K562 (cell line): Measurements from ENCODE around the gene NKX2-2. TPM values are rescaled to one million over a fixed set of nuclear protein-coding genes. Genes with fewer than 3 reads are reported as not detected.

Source experiments
- ATAC-seq: fragments of 200-7000 bp; cut with Tn5 transposase; 3 replicates; pipeline ENCODE4 v1.9.1; 2020; ENCODE audit warnings: moderate library complexity
- BruUV-seq: library from RNA; stranded (reverse); fragments of 400-500 nt; replicated peaks from 2 replicates; lab custom pipeline; 2021; lab: Mats Ljungman, UMichigan
- CTCF ChIA-PET: fragments of 300-600 bp; formaldehyde crosslinking; extraction: SDS; loops from one replicate; lab custom pipeline; 2021; ENCODE audit warnings: low intra/inter-chr PET ratio; lab: Yijun Ruan, JAX
- POLR2A ChIA-PET: fragments of 300-600, 350-650 bp; sonication (Branson Sonifier 250); formaldehyde crosslinking; extraction: SDS; loops from one replicate; lab custom pipeline; 2021; ENCODE audit warnings: antibody characterized with exemption, inconsistent platforms; lab: Yijun Ruan, JAX
- DNase-seq, 4 experiments: peaks; one replicate each; pipeline versions ENCODE4 v3.0.0 to v3.0.0-alpha.2; 2011 to 2018; ENCODE audit warnings: low spot score in 3 of 4, mixed read lengths in 3 of 4; ENCODE audit errors: extremely low read depth in 1 of 4
- FAIRE-seq: peaks from 2 replicates; lab custom pipeline; 2011; peaks lifted over from hg19 to GRCh38; lab: Jason Lieb, UNC
- H2AFZ ChIP-seq: 2 replicates; pipeline ENCODE4 v1.6.0; 2011; ENCODE audit warnings: low read depth, low read length, control low read depth, inconsistent platforms
- H3K27ac ChIP-seq: fragments of 200-600 bp; 3 replicates; pipeline ENCODE4 v1.8.0; 2011; ENCODE audit warnings: low read depth, mild to moderate bottlenecking, control low read depth, inconsistent platforms, low read length, moderate library complexity, mixed read lengths; ENCODE audit errors: extremely low read depth
- H3K27me3 ChIP-seq, 2 experiments: fragments of 300-600 bp in 1 of 2; 2 replicates in 1 of 2; 3 replicates in 1 of 2; pipeline versions ENCODE4 v1.6.0 to v1.8.0; 2011; ENCODE audit warnings: inconsistent platforms in 2 of 2, low read length in 2 of 2, mild to moderate bottlenecking in 1 of 2, mixed read lengths in 1 of 2, moderate library complexity in 1 of 2; ENCODE audit not compliant: control insufficient read depth in 2 of 2, insufficient read depth in 2 of 2
- H3K36me3 ChIP-seq: fragments of 300-600 bp; 3 replicates; pipeline ENCODE4 v1.8.0; 2011; ENCODE audit warnings: mild to moderate bottlenecking, low read length, inconsistent platforms; ENCODE audit not compliant: control insufficient read depth, insufficient read depth
- H3K4me1 ChIP-seq, 2 experiments: fragments of 200-600 bp in 1 of 2; replicated peaks in 1 of 2; 2 replicates in 1 of 2; 3 replicates in 1 of 2; pipeline versions ENCODE4 v1.5.1 to v1.8.0; 2011; ENCODE audit warnings: inconsistent platforms in 2 of 2, low read length in 2 of 2, mild to moderate bottlenecking in 1 of 2, mixed read lengths in 1 of 2, moderate library complexity in 1 of 2; ENCODE audit not compliant: control insufficient read depth in 2 of 2, insufficient read depth in 2 of 2
- H3K4me2 ChIP-seq: 2 replicates; pipeline ENCODE4 v1.6.1; 2011; ENCODE audit warnings: low read length, control low read depth, inconsistent platforms, mixed read lengths; ENCODE audit not compliant: insufficient read depth
- H3K4me3 ChIP-seq: fragments of 200-600 bp; sonication (generic), shearing (Covaris generic); 2 replicates; pipeline ENCODE4 v1.5.1; 2016; ENCODE audit warnings: control low read depth, inconsistent platforms
- H3K79me2 ChIP-seq: fragments of 200-600 bp; 3 replicates; pipeline ENCODE4 v1.8.0; 2011; ENCODE audit warnings: low read length, inconsistent platforms; ENCODE audit not compliant: control insufficient read depth, insufficient read depth
- H3K9ac ChIP-seq, 2 experiments: 2 replicates each; pipeline versions ENCODE4 v1.6.0 to v1.6.1; 2011; ENCODE audit warnings: low read depth in 2 of 2, low read length in 2 of 2, control low read depth in 1 of 2, inconsistent platforms in 1 of 2, mild to moderate bottlenecking in 1 of 2, mixed read lengths in 1 of 2; ENCODE audit not compliant: insufficient read depth in 1 of 2
- H3K9me1 ChIP-seq: one replicate; pipeline ENCODE4 v1.6.0; 2011; ENCODE audit warnings: inconsistent platforms, mild to moderate bottlenecking, low read length, moderate library complexity; ENCODE audit not compliant: control insufficient read depth, insufficient read depth
- H3K9me3 ChIP-seq: replicated peaks from 2 replicates; pipeline ENCODE4 v1.5.1; 2011; ENCODE audit warnings: low read depth, low read length, inconsistent platforms; ENCODE audit not compliant: control insufficient read depth, insufficient read depth
- H4K20me1 ChIP-seq: replicated peaks from 2 replicates; pipeline ENCODE4 v1.6.1; 2011; ENCODE audit warnings: low read length, inconsistent platforms, mixed read lengths; ENCODE audit not compliant: control insufficient read depth, insufficient read depth
- CEBPB ChIP-seq: fragments of 450-650 bp; IDR thresholded peaks from 2 replicates; pipeline ENCODE4 v1.6.1; 2016; ENCODE audit warnings: missing genetic modification characterization, missing compliant biosample characterization
- CSDE1 ChIP-seq, 2 experiments: fragments of 450-650 bp; IDR thresholded peaks; 2 replicates each; pipeline ENCODE4 v1.6.1; 2016; ENCODE audit warnings: mild to moderate bottlenecking in 1 of 2
- ELF2 ChIP-seq: fragments of 250-450 bp; sonication (Bioruptor Pico); IDR thresholded peaks from 2 replicates; pipeline ENCODE4 v1.5.0; 2021; ENCODE audit warnings: mild to moderate bottlenecking
- FOS ChIP-seq: IDR thresholded peaks from 3 replicates; pipeline ENCODE4 v1.6.1; 2011; ENCODE audit not compliant: insufficient read length; ENCODE audit errors: extremely low read depth
- GATA2 ChIP-seq: sonication (generic); formaldehyde crosslinking; IDR thresholded peaks from 2 replicates; pipeline ENCODE4 v1.4.0; 2020; ENCODE audit warnings: mild to moderate bottlenecking, missing genetic modification reagents
- MYBL2 ChIP-seq, 2 experiments: fragments of 450-650 bp in 1 of 2; sonication (generic) in 1 of 2; formaldehyde crosslinking in 1 of 2; IDR thresholded peaks; 2 replicates each; pipeline versions ENCODE4 v1.6.1 to v1.8.1; 2017 to 2022; ENCODE audit warnings: borderline replicate concordance in 1 of 2, inconsistent platforms in 1 of 2, low read depth in 1 of 2, mild to moderate bottlenecking in 1 of 2, missing genetic modification reagents in 1 of 2, moderate library complexity in 1 of 2
- NELFE ChIP-seq: IDR thresholded peaks from 2 replicates; pipeline ENCODE4 v1.6.1; 2011; ENCODE audit warnings: mild to moderate bottlenecking; ENCODE audit not compliant: insufficient read depth, insufficient read length
- U2AF1 ChIP-seq: fragments of 200-400 bp; formaldehyde crosslinking; optimal IDR thresholded peaks from 2 replicates; pipeline ENCODE3; 2017; ENCODE audit warnings: mild to moderate bottlenecking, low read depth, low read length, moderate library complexity
- YBX1 ChIP-seq: fragments of 450-650 bp; IDR thresholded peaks from 2 replicates; pipeline ENCODE4 v1.7.1; 2016; ENCODE audit warnings: mild to moderate bottlenecking
- ZNF347 ChIP-seq: fragments of 450-650 bp; formaldehyde crosslinking; IDR thresholded peaks from 2 replicates; pipeline ENCODE4 v1.4.0; 2020; ENCODE audit warnings: low read depth, mild to moderate bottlenecking, moderate library complexity
- ZNF398 ChIP-seq: fragments of 250-450 bp; sonication (Bioruptor Pico); IDR thresholded peaks from 2 replicates; pipeline ENCODE4 v1.8.0; 2021; ENCODE audit warnings: moderate library complexity, mild to moderate bottlenecking, inconsistent platforms
- ZNF551 ChIP-seq: fragments of 250-450 bp; sonication (Bioruptor Pico); IDR thresholded peaks from 2 replicates; pipeline ENCODE4 v1.5.0; 2021; ENCODE audit warnings: mild to moderate bottlenecking, moderate library complexity
- ZNF696 ChIP-seq: fragments of 250-450 bp; sonication (Bioruptor Pico); conservative IDR thresholded peaks from 2 replicates; pipeline ENCODE4 v1.4.0; 2020; ENCODE audit warnings: mild to moderate bottlenecking, moderate library complexity
- WGBS: fragments of 100-300 bp; shearing (Covaris generic); methylation state at CpG from one replicate; pipeline ENCODE4 v1.1.6; 2016; ENCODE audit warnings: low coverage, mixed read lengths; ENCODE audit not compliant: insufficient coverage; ENCODE audit errors: missing lambda C conversion rate; 5-methylcytosine and 5-hydroxymethylcytosine counted together
- in situ Hi-C: fragments of 300-500 bp; cut with MboI; formaldehyde crosslinking; loops from 4 replicates; pipeline ENCODE4 v1.15.0; 2018; ENCODE audit warnings: inconsistent platforms, mixed read lengths
- intact Hi-C: fragments of 100-400 bp; cut with micrococcal nuclease; formaldehyde crosslinking; loops from 2 replicates; pipeline ENCODE4 v1.14.2; 2022
- polyA plus RNA-seq, 8 experiments: library from polyadenylated mRNA; depleted of rRNA in 4 of 8; stranded (reverse) in 5 of 8; unstranded in 3 of 8; fragments of >200 nt; fragmentation: Nextera tagmentation in 2 of 8; fragmentation: Illumina TruSeq in 1 of 8; extraction: Ambion mirVana in 2 of 8; extraction: Trizol in 1 of 8; gene quantifications; 2 replicates each; pipeline versions ENCODE4 v1.2.1 to v1.2.3, GENCODE V29; 2011 to 2014; ENCODE audit warnings: inconsistent platforms in 1 of 8, missing spikeins in 1 of 8
- total RNA-seq, 7 experiments: library from RNA; depleted of rRNA in 6 of 7; stranded (reverse); fragments of >200 nt in 6 of 7; fragmentation: Illumina TruSeq in 2 of 7; extraction: Trizol in 2 of 7; gene quantifications; 2 replicates each; pipeline versions ENCODE4 v1.2.1 to v1.2.3, GENCODE V29; 2011 to 2021; ENCODE audit warnings: low replicate concordance in 1 of 7

Gene NKX2-2
- total and polyA plus RNA-seq, 9 of the 15 experiments (the other 6 are each of a cell fraction or from before 2014, with no cell fraction given) = 0.04 TPM; not detected in 8

- H3K27me3 ChIP-seq = no peaks in the 10 kb centered on the region; a peak in 1 of 5 replicates
- DNase-seq (no peak), ATAC-seq (no peak), FAIRE-seq (no peak)
- H3K9me3 ChIP-seq = no peaks in the 10 kb centered on the region
- CTCF ChIA-PET = no interaction called here
- BruUV-seq = no TSS peak
- in situ Hi-C loops = loop anchor here (5.0 to 10.0 kb wide), 4 partner anchors 264 to 666 kb away; no protein-coding TSS in a partner anchor
- H3K9ac ChIP-seq = no peak overlapping the region
- no peaks in the 10 kb centered on the region for H3K36me3 ChIP-seq
- H3K79me2 ChIP-seq = no peaks in the 10 kb centered on the region
- H3K4me3 ChIP-seq = no peak overlapping the region
- WGBS = 10% methylated on average over 10 of the region's 11 CpGs
- peaks cover 6% of the 10 kb centered on the region; the same call in 1 of the 2 replicates for H4K20me1 ChIP-seq
- H3K4me2 ChIP-seq = no peak overlapping the region
- peaks cover 0 to 12% of the 10 kb centered on the region in 2 experiments; a peak in 2 of 5 replicates for H3K4me1 ChIP-seq
- no peak overlapping the region for H3K27ac ChIP-seq
- POLR2A ChIA-PET = no interaction called here
- intact Hi-C loops = loop anchor here (10.0 kb wide), 1 partner anchor 666 kb away; no protein-coding TSS in a partner anchor
- no peaks in the 10 kb centered on the region for H3K9me1 ChIP-seq
- no peak overlapping the region for H2AFZ ChIP-seq
- TF ChIP-seq GATA2 (CRISPR knock-in tag) (no peak), ELF2 (CRISPR knock-in tag) (no peak), CEBPB (tag) (no peak), ZNF551 (no peak), ZNF398 (no peak), YBX1 (no peak), ZNF347 (CRISPR knock-in tag) (no peak), CSDE1 (IDR thresholded peaks at IDR 0.05) (no peak), U2AF1 (no peak), MYBL2 (IDR thresholded peaks at IDR 0.05; ENCODE audit: low read depth) (no peak), MYBL2 (CRISPR knock-in tag; IDR thresholded peaks at IDR 0.05; ENCODE audit: borderline replicate concordance) (no peak), NELFE (no peak), ZNF696 (no peak), FOS (no peak)
Measured at GRCh38 chr20:21501184-21501583, 12.7 kb downstream of the NKX2-2 start.
